Ovary (tissue), 3 donors: ENCODE measurements around the gene LHX2.

ENCODE experiments used
- EP300 ChIP-seq: sonication (generic); formaldehyde crosslinking; IDR thresholded peaks from one replicate; pipeline ENCODE4 v1.6.1; 2017; ENCODE audit warnings: antibody characterized with exemption
- POLR2A ChIP-seq: fragments of 450-650 bp; IDR thresholded peaks from one replicate; pipeline ENCODE4 v1.6.1; 2017; ENCODE audit warnings: antibody characterized with exemption, mild to moderate bottlenecking, moderate library complexity
- TF ChIP-seq, protein P1 (sequence below), 3 donors: fragments of 450-650 bp in 2 of 3; fragments of 200-600 bp in 1 of 3; IDR thresholded peaks; one replicate each; pipeline versions ENCODE4 v1.5.1 to v1.8.0; 2016 to 2022; ENCODE audit warnings: antibody characterized with exemption in 3 of 3, mild to moderate bottlenecking in 1 of 3
- donor health status: DM: no; HTN: no; CAD: no.

DNA sequence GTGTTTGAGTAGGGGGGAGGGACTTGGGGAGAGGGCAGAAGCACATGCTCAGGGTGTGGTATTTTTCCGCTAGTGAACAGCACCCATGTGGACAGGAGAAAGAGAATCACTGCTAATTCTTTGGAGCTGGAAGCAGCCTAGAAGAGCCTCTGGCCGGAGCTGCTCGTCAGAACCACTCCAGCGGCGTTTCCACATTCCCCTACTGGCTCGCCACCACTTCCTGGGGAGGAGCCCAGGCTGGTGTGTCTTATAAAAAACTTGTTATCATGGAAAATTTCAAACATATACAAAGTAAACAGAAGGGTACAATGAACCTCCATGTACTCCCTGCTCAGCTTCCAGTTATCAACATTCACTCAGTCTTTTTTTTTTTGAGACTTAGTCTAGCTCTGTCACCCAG, 26.7 kb downstream of the LHX2 start:
- TF ChIP-seq POLR2A (no peak), EP300 (no peak)
- TF ChIP-seq, protein P1, sequence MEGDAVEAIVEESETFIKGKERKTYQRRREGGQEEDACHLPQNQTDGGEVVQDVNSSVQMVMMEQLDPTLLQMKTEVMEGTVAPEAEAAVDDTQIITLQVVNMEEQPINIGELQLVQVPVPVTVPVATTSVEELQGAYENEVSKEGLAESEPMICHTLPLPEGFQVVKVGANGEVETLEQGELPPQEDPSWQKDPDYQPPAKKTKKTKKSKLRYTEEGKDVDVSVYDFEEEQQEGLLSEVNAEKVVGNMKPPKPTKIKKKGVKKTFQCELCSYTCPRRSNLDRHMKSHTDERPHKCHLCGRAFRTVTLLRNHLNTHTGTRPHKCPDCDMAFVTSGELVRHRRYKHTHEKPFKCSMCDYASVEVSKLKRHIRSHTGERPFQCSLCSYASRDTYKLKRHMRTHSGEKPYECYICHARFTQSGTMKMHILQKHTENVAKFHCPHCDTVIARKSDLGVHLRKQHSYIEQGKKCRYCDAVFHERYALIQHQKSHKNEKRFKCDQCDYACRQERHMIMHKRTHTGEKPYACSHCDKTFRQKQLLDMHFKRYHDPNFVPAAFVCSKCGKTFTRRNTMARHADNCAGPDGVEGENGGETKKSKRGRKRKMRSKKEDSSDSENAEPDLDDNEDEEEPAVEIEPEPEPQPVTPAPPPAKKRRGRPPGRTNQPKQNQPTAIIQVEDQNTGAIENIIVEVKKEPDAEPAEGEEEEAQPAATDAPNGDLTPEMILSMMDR (IDR thresholded peaks at IDR 0.05), result no peak
